Activated B cell treated with CpG ODN at 0.5 μM for 24 hours (primary cell): ENCODE measurements around the gene RBM20. TPM values are rescaled to one million over a fixed set of nuclear protein-coding genes. Genes with fewer than 3 reads are reported as not detected.

ENCODE experiments used
- ATAC-seq: fragments of 200-7000 bp; cut with Tn5 transposase; one replicate; pipeline ENCODE4 v1.10.0; 2021; ENCODE audit warnings: low read depth, mild to moderate bottlenecking, moderate library complexity
- CTCF ChIA-PET: fragments of 350-600 bp; sonication (Branson Sonifier 250); formaldehyde crosslinking; loops from one replicate; lab custom pipeline; 2021; ENCODE audit warnings: antibody characterized with exemption; lab: Charles Lee
- POLR2A ChIA-PET: fragments of 350-600 bp; sonication (Branson Sonifier 250); formaldehyde crosslinking; loops from one replicate; lab custom pipeline; 2021; ENCODE audit warnings: antibody characterized with exemption; lab: Charles Lee
- DNase-seq: peaks from one replicate; pipeline ENCODE4 v3.0.0; 2022
- H3K27ac Mint-ChIP-seq: one replicate; pipeline ENCODE4 v1.8.0; 2020; ENCODE audit warnings: mixed read lengths
- H3K27me3 Mint-ChIP-seq: one replicate; pipeline ENCODE4 v1.8.0; 2021; ENCODE audit warnings: mixed read lengths
- H3K36me3 Mint-ChIP-seq: one replicate; pipeline ENCODE4 v1.8.0; 2021; ENCODE audit warnings: low read depth, mixed read lengths
- H3K4me1 Mint-ChIP-seq: one replicate; pipeline ENCODE4 v1.8.0; 2021; ENCODE audit warnings: mixed read lengths
- H3K4me3 Mint-ChIP-seq: one replicate; pipeline ENCODE4 v1.8.0; 2020; ENCODE audit warnings: mild to moderate bottlenecking, mixed read lengths
- H3K9me3 Mint-ChIP-seq: one replicate; pipeline ENCODE4 v1.8.0; 2020; ENCODE audit warnings: mixed read lengths
- intact Hi-C: fragments of 100-400 bp; cut with micrococcal nuclease; formaldehyde crosslinking; loops from one replicate; pipeline ENCODE4 v1.15.1; 2024
- total RNA-seq: library from RNA; stranded (reverse); gene quantifications from 2 replicates; pipeline ENCODE4 v1.2.3, GENCODE V29; 2022
- TF ChIP-seq, protein P1 (sequence below): fragments of 200-600 bp; IDR thresholded peaks from one replicate; pipeline ENCODE4 v1.8.0; 2022; ENCODE audit warnings: antibody characterized with exemption, mild to moderate bottlenecking

RBM20 gene
- total RNA-seq, 1 donor from 2014 or later = 0.02 TPM

DNA sequence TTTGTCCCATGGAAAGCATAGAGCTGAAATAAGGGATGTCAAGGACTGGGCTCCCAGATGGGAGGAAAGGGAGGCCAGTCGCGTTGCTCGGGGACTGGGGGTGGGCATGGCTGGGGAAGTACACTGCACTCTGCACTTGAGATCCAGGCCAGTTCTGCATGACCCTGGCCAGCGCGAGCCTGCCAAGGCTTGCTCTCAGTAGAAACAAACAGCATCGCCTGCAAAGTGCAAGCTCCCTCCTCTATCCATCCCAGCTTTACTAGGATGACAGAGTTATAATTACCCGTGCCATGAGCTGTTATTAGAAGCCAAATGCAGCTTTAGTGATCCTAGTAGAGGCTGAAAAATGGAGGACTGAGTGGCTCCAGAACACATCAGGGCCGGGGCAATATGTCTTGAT is 183.7 kb downstream of the RBM20 start:
- Mint-ChIP-seq H3K9me3 (no peaks in the 10 kb centered on the region), H3K4me3 (no peak overlapping the region), H3K4me1 (peaks cover 37% of the 10 kb centered on the region), H3K27me3 (no peaks in the 10 kb centered on the region), H3K27ac (no peak overlapping the region), H3K36me3 (no peaks in the 10 kb centered on the region)
- DNase-seq (no peak), ATAC-seq (no peak)
- CTCF ChIA-PET = no interaction called here
- POLR2A ChIA-PET = interaction anchor here (1.1 to 1.5 kb wide), 2 partner anchors 14 to 45 kb away, joined by 3 to 6 read pairs; no protein-coding TSS in a partner anchor
- intact Hi-C loops = no loop called here
- TF ChIP-seq, protein P1, sequence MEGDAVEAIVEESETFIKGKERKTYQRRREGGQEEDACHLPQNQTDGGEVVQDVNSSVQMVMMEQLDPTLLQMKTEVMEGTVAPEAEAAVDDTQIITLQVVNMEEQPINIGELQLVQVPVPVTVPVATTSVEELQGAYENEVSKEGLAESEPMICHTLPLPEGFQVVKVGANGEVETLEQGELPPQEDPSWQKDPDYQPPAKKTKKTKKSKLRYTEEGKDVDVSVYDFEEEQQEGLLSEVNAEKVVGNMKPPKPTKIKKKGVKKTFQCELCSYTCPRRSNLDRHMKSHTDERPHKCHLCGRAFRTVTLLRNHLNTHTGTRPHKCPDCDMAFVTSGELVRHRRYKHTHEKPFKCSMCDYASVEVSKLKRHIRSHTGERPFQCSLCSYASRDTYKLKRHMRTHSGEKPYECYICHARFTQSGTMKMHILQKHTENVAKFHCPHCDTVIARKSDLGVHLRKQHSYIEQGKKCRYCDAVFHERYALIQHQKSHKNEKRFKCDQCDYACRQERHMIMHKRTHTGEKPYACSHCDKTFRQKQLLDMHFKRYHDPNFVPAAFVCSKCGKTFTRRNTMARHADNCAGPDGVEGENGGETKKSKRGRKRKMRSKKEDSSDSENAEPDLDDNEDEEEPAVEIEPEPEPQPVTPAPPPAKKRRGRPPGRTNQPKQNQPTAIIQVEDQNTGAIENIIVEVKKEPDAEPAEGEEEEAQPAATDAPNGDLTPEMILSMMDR = no peak

DNA sequence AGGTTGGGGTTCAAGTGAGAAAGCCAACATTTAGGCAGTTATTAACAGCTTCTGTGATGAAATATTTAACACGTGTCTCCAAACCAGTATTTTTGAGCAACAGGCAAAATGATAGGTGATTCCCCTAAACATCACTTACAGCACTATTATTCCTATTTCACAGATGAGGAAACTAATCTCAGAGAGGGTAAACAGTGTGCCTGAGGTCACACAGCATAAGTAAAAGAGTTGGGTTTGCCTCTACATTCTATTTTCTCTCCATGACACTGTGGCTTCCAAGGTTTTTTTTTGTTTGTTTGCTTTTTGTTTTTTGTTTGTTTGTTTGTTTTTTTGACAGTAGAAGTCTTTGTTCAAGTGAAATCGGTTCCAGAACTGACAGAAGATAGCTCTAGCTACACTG is 184.4 kb downstream of the RBM20 start:
- no peak for ATAC-seq
- Mint-ChIP-seq H3K27ac (no peak overlapping the region), H3K27me3 (no peaks in the 10 kb centered on the region), H3K4me3 (no peak overlapping the region), H3K4me1 (peaks cover 33% of the 10 kb centered on the region), H3K9me3 (no peaks in the 10 kb centered on the region), H3K36me3 (no peaks in the 10 kb centered on the region)
- intact Hi-C loops = no loop called here
- ChIA-PET CTCF (no interaction called here), POLR2A (interaction anchor here (0.9 to 1.5 kb wide), 4 partner anchors 10 to 44 kb away, joined by 3 to 6 read pairs (median 3); partner anchors contain the start of gene PDCD4)
- DNase-seq = no peak
- TF ChIP-seq, protein P1 = no peak

DNA sequence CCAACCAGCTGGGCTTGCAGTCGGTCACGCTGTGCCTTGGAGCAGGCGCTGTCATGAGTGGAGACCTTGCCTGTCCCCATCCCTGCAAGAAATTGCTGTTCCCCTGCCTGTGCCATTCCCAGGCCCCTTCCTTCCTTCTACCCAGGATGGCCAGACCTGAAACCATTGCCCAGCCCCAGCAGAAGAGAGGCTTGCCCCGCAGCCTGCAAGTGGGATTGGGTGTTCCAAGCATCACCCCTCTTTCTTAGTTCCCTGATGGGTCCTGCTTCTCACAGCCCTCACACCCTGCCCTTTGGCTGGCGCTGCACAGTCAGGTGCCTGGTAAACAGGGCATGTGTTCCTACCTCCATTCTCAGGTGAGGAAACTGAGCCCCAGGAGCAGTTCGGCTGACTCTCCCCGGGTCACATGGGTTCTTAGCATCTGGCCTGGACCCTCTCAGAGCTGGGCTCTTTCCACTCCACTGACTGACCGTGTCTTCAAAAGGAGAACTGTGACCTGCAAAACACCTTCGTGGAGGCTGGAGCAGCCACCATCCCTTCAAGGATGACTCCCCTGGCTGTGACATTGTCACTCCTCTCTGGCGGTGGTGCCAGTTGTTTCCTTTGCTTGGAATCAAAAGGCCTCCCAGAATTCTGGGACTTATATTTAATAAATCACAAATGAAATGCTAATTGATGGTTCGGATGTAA is 185.7 kb downstream of the RBM20 start:
- TF ChIP-seq, protein P1 = no peak
- no peaks in the 10 kb centered on the region for H3K27me3 Mint-ChIP-seq
- no peak overlapping the region for H3K27ac Mint-ChIP-seq
- no peaks in the 10 kb centered on the region for H3K9me3 Mint-ChIP-seq
- no peak overlapping the region for H3K4me3 Mint-ChIP-seq
- intact Hi-C loops = no loop called here
- peaks cover 26% of the 10 kb centered on the region for H3K4me1 Mint-ChIP-seq
- ATAC-seq = peak; percentile 66
- CTCF ChIA-PET = no interaction called here
- POLR2A ChIA-PET = interaction anchor here (0.8 to 1.1 kb wide), 2 partner anchors 12 to 16 kb away, joined by 3 to 5 read pairs; no protein-coding TSS in a partner anchor
- H3K36me3 Mint-ChIP-seq = no peaks in the 10 kb centered on the region
- DNase-seq = no peak

DNA sequence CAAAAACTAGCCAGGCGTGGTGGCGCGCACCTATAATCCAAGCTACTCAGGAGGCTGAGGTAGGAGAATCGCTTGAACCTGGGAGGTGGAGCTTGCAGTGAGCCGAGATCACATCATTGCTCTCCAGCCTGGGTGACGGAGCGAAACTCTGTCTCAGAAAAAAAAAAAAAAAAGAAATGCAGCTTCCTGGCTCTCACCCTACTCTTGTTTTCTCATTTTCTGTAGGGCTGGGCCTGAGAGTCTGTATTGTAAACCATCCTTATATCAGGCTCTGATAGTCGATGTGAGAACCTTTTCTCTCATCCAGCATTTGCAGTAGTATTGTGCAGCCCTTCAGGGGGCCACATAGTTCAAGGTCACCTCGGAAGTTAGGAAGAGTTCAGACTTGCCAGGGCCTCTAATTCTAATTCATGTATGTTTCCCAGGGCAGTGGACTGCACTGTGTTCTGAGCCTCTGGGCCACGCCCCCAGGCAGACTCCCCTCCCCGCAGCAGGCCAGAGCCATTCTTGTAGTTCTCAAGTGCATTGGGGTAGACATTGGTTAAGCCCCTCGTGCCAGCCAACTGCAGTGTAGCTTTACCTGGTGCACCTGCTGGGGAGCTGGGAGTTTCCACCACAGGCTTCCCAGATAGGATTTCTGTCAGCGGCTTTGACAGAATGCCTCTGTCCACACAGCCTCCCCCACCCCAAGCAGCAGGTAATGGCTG is 189.3 kb downstream of the RBM20 start:
- Mint-ChIP-seq H3K27me3 (no peaks in the 10 kb centered on the region), H3K4me1 (peaks cover 33% of the 10 kb centered on the region), H3K9me3 (no peaks in the 10 kb centered on the region), H3K27ac (no peak overlapping the region), H3K4me3 (no peak overlapping the region), H3K36me3 (no peaks in the 10 kb centered on the region)
- POLR2A ChIA-PET = interaction anchor here (1.4 kb wide), 1 partner anchor 9 kb away, joined by 3 read pairs; no protein-coding TSS in a partner anchor
- intact Hi-C loops = no loop called here
- TF ChIP-seq, protein P1 = no peak
- CTCF ChIA-PET = no interaction called here
- DNase-seq (no peak), ATAC-seq (no peak)

DNA sequence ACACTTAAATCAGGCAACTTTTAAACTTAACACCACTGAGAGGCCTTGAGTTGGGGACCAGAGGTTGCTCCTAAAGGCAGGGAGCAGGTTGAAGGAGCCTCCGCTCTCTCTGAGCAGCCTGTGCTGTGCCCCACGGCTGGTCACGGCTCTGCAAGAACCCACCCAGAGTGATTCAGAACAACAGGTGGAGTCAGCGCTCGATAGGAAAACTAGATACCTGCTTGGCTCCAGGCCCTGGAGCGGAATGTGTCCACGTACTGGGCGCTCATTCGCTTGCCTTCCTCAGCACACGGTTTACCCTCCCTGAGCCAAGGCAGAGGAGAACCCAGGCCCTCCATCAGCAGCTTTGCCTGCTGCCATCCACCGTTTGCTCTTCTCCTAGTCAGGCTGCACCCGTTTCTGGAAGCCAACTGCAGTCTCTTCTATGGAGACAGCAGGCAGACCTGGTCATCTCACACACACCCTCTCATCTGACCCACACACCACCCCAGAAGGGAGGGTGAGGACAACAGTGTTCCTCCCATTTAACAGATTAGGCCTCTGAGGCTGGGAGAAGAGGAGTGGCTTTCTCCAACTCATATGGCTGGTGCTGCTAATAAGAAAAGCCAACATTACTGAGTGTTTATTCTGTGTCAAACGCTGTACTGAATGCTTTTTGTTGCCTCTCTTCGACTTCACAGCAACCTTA is 189.9 kb downstream of the RBM20 start:
- DNase-seq = no peak
- H3K4me1 Mint-ChIP-seq = peaks cover 33% of the 10 kb centered on the region
- no peak for ATAC-seq
- intact Hi-C loops = no loop called here
- H3K4me3 Mint-ChIP-seq = no peak overlapping the region
- no peaks in the 10 kb centered on the region for H3K9me3 Mint-ChIP-seq
- TF ChIP-seq, protein P1 = no peak
- POLR2A ChIA-PET = interaction anchor here (1.4 kb wide), 1 partner anchor 8 kb away, joined by 3 read pairs; no protein-coding TSS in a partner anchor
- CTCF ChIA-PET = no interaction called here
- no peaks in the 10 kb centered on the region for H3K27me3 Mint-ChIP-seq
- H3K36me3 Mint-ChIP-seq = no peaks in the 10 kb centered on the region
- H3K27ac Mint-ChIP-seq = no peak overlapping the region
